ENCODE results near the gene WDR75. TPM values are rescaled to one million over a fixed set of nuclear protein-coding genes. Genes with fewer than 3 reads are reported as not detected.

Gene WDR75
- 10 to 100 TPM; 41.1 to 55.5 TPM for total RNA-seq

DNA sequence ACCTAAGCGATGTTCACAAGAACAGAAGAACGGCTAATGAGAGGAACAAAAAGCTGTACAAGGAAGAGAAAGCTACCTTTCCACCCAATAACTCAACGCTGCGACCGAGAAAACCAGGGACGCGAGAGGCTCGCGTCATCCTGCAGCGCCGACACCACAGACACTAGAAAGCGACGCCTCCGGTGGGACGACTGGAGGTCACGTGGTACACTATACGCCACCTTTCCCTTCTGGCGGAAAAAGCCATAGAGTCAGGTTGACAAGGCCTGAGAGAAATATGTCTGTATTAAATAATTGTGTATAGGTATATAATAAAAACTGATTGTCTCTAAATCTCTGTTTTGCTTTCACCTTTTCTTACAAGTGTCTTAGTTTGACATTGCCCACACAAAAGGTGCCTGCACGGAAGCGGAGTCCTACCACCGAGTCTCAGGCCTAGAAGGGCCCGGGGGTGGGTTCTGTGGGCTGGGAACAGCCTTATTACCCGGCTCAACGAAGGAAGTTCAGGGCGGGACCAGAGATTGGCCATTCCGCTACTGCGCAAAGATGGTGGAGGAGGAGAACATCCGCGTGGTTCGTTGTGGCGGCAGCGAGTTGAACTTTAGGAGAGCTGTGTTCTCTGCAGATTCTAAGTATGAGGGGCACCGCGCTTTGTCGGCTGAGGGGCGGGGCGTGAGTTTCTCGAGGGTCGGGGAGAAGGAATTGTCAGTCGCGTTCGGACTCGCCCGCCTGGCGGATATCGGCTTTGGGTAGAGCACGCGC, at the start of gene WDR75:
Gene WDR75 (plus strand): TSS at position 528 of the 762 bp plus-strand sequence. CDS start 19 bp downstream, at position 547.
- Mint-ChIP-seq H3K4me1 (peaks cover 18% of the 10 kb centered on the region), H3K36me3 (peaks cover 6% of the 10 kb centered on the region), H3K27me3 (peaks cover 3% of the 10 kb centered on the region), H3K27ac (peak within 1 kb of the TSS; percentile 99), H3K9me3 (ENCODE audit: low read depth) (no peaks in the 10 kb centered on the region), H3K4me3 (peak within 1 kb of the TSS; percentile 96)
- peak; percentile 93 for ATAC-seq
- CTCF ChIA-PET, result interaction anchor here (1.1 to 1.3 kb wide), 2 partner anchors 140 to 322 kb away, joined by 3 to 6 read pairs; partner anchors contain the start of genes OSGEPL1 and SLC40A1
- peak; percentile 95 for DNase-seq

- no peak overlapping the region for H3K4me3 Mint-ChIP-seq
- H3K27ac Mint-ChIP-seq, result no peak overlapping the region
- H3K36me3 Mint-ChIP-seq, result no peaks in the 10 kb centered on the region
- no peak for ATAC-seq
- no peaks in the 10 kb centered on the region for H3K4me1 Mint-ChIP-seq
- CTCF ChIA-PET, result no interaction called here
- DNase-seq, result no peak
- no peaks in the 10 kb centered on the region for H3K27me3 Mint-ChIP-seq
- no peaks in the 10 kb centered on the region for H3K9me3 Mint-ChIP-seq (ENCODE audit: low read depth)
These were observed 47.7 kb upstream of the WDR75 start for GRCh38 chr2:189393440-189394111.

GRCh38 chr2:189394525-189394924, 46.7 kb upstream of the WDR75 start:
- H3K4me1 Mint-ChIP-seq, result no peaks in the 10 kb centered on the region
- ATAC-seq (no peak), DNase-seq (no peak)
- CTCF ChIA-PET, result no interaction called here
- H3K27me3 Mint-ChIP-seq, result no peaks in the 10 kb centered on the region
- H3K4me3 Mint-ChIP-seq, result no peak overlapping the region
- no peaks in the 10 kb centered on the region for H3K9me3 Mint-ChIP-seq (ENCODE audit: low read depth)
- no peaks in the 10 kb centered on the region for H3K36me3 Mint-ChIP-seq
- no peak overlapping the region for H3K27ac Mint-ChIP-seq

DNA sequence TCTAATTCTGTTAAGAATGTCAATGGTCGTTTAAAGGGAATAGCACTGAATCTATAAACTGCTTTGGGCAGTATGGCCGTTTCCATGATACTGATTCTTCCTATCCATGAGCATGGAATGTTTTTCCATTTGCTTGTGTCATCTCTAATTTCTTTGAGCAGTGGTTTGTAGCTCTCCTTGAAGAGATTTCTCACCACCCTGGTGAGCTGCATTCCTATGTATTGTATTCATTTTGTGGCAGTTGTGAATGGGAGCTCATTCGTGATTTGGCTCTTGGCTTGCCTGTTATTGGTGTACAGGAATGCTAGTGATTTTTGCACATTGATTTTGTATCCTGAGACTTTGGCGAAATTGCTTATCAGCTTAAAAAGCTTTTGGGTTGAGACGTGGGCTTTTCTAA, 38.3 kb upstream of the WDR75 start:
- DNase-seq, result no peak
- H3K36me3 Mint-ChIP-seq, result no peaks in the 10 kb centered on the region
- H3K27me3 Mint-ChIP-seq, result peaks cover 3% of the 10 kb centered on the region
- no peaks in the 10 kb centered on the region for H3K9me3 Mint-ChIP-seq (ENCODE audit: low read depth)
- CTCF ChIA-PET, result no interaction called here
- no peak for ATAC-seq
- no peak overlapping the region for H3K27ac Mint-ChIP-seq
- H3K4me1 Mint-ChIP-seq, result peaks cover 4% of the 10 kb centered on the region
- H3K4me3 Mint-ChIP-seq, result no peak overlapping the region

GRCh38 chr2:189406586-189407233, 34.6 kb upstream of the WDR75 start:
- H3K27ac Mint-ChIP-seq, result no peak overlapping the region
- no peak for ATAC-seq
- no peak for DNase-seq
- H3K27me3 Mint-ChIP-seq, result peaks cover 3% of the 10 kb centered on the region
- no peak overlapping the region for H3K4me3 Mint-ChIP-seq
- H3K36me3 Mint-ChIP-seq, result no peaks in the 10 kb centered on the region
- H3K9me3 Mint-ChIP-seq (ENCODE audit: low read depth), result no peaks in the 10 kb centered on the region
- CTCF ChIA-PET, result interaction anchor here (0.8 to 2.5 kb wide), 3 partner anchors 264 to 882 kb away, joined by 3 to 15 read pairs (median 11); no protein-coding TSS in a partner anchor
- peaks cover 6% of the 10 kb centered on the region for H3K4me1 Mint-ChIP-seq

- H3K27me3 Mint-ChIP-seq, result peaks cover 3% of the 10 kb centered on the region
- H3K4me1 Mint-ChIP-seq, result peaks cover 6% of the 10 kb centered on the region
- CTCF ChIA-PET, result interaction anchor here (0.8 to 2.5 kb wide), 3 partner anchors 265 to 882 kb away, joined by 3 to 15 read pairs (median 11); no protein-coding TSS in a partner anchor
- ATAC-seq (no peak), DNase-seq (no peak)
- no peak overlapping the region for H3K4me3 Mint-ChIP-seq
- no peaks in the 10 kb centered on the region for H3K36me3 Mint-ChIP-seq
- no peak overlapping the region for H3K27ac Mint-ChIP-seq
- no peaks in the 10 kb centered on the region for H3K9me3 Mint-ChIP-seq (ENCODE audit: low read depth)
These were observed 33.7 kb upstream of the WDR75 start for GRCh38 chr2:189407281-189408209.

DNA sequence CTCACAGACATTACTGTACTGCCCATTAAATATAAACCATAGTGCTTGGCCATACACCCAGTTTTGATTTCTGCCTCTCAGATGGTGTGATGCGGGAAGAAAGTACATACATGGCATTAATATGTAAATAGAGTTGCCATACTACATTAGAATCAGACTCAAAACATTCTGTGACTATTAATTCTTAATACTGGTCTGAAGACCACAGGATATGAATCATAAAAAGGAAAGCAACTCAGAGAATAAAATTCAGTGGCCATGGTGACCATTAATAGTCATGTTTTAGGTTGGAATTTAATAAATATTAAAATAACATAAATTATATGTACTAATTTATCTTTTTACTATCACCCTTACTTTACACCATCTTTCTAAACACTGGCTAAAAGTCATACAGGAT, 33.0 kb upstream of the WDR75 start:
- peaks cover 3% of the 10 kb centered on the region for H3K27me3 Mint-ChIP-seq
- CTCF ChIA-PET, result interaction anchor here (2.3 to 2.5 kb wide), 2 partner anchors 266 to 314 kb away, joined by 11 to 15 read pairs; no protein-coding TSS in a partner anchor
- H3K9me3 Mint-ChIP-seq (ENCODE audit: low read depth), result no peaks in the 10 kb centered on the region
- no peak overlapping the region for H3K27ac Mint-ChIP-seq
- H3K36me3 Mint-ChIP-seq, result no peaks in the 10 kb centered on the region
- no peak for ATAC-seq
- H3K4me1 Mint-ChIP-seq, result peaks cover 6% of the 10 kb centered on the region
- no peak overlapping the region for H3K4me3 Mint-ChIP-seq
- no peak for DNase-seq

DNA sequence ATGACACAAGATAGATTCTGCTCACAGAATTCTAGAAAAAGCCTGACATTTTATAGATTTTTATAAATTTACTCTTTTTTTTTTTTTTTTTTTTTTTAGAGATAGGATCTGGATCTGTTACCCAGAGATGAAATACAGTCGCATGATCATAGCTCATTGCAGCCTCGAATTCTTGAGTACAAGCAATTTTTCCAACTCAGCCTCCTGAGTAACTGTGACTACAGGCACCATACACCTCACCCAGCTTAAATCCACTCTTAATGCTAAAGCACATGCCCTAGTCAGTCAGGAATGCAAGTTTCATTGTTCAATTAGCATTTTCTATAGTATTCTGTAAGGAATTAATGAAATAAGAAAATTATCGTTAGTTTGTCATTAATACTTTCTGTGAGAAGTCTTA, 32.1 kb upstream of the WDR75 start:
- CTCF ChIA-PET, result interaction anchor here (1.5 to 2.5 kb wide), 3 partner anchors 266 to 315 kb away, joined by 3 to 15 read pairs (median 11); no protein-coding TSS in a partner anchor
- Mint-ChIP-seq H3K27me3 (peaks cover 3% of the 10 kb centered on the region), H3K9me3 (ENCODE audit: low read depth) (no peaks in the 10 kb centered on the region)

DNA sequence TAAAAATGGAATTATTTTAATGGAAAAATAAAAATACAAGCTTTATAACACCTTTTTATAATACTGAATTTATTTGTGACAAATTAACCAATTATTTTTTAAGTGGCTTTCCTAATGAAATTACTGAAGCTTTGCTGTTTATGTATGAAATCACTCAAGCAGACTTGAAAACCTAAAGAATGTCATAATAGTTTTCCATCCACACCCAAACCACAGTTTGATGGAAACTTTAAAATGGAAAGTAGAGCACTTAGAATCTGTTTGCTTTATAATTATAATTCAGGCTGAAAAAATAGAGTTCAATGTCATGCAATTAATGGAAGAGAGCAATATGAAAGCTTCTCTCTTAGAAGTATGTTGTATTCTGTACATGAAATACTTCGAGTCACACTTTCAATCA, 31.6 kb upstream of the WDR75 start:
- Mint-ChIP-seq H3K27ac (no peak overlapping the region), H3K36me3 (no peaks in the 10 kb centered on the region), H3K4me3 (no peak overlapping the region), H3K4me1 (peaks cover 6% of the 10 kb centered on the region), H3K9me3 (ENCODE audit: low read depth) (no peaks in the 10 kb centered on the region), H3K27me3 (peaks cover 3% of the 10 kb centered on the region)
- ATAC-seq, result no peak
- CTCF ChIA-PET, result interaction anchor here (1.2 to 1.5 kb wide), 2 partner anchors 267 to 316 kb away, joined by 3 read pairs; no protein-coding TSS in a partner anchor
- no peak for DNase-seq

More for the DNA sequence above, 32.1 kb upstream of the WDR75 start:
- no peak for DNase-seq
- ATAC-seq, result no peak
- Mint-ChIP-seq H3K27ac (no peak overlapping the region), H3K36me3 (no peaks in the 10 kb centered on the region), H3K4me1 (peaks cover 6% of the 10 kb centered on the region), H3K4me3 (no peak overlapping the region)

DNA sequence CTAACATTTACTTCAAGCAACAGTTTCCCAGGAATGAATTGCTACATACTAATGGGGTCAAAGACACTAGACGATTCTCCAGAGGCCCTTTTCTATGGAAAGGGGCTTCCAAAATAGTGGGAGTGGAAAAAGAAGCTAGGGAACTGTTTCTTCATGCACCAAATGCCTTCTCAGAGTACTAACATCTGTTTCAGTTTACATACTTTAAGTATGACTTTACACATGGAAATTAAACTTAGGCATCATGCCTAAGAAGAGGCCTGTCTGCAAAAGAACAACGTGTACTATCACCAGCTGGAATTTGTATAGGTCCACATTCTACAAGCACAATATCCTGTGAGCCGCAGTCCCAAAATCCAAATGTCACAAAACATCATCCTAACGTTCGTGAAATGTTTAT, 29.4 kb upstream of the WDR75 start:
- CTCF ChIA-PET, result interaction anchor here (0.8 to 3.0 kb wide), 4 partner anchors 269 to 1831 kb away, joined by 3 to 15 read pairs (median 4); no protein-coding TSS in a partner anchor
- ATAC-seq, result no peak
- H3K4me1 Mint-ChIP-seq, result peaks cover 6% of the 10 kb centered on the region
- H3K9me3 Mint-ChIP-seq (ENCODE audit: low read depth), result no peaks in the 10 kb centered on the region
- H3K27me3 Mint-ChIP-seq, result no peaks in the 10 kb centered on the region
- DNase-seq, result no peak
- no peaks in the 10 kb centered on the region for H3K36me3 Mint-ChIP-seq
- no peak overlapping the region for H3K27ac Mint-ChIP-seq
- no peak overlapping the region for H3K4me3 Mint-ChIP-seq

GRCh38 chr2:189412330-189412953, 28.8 kb upstream of the WDR75 start:
- no peaks in the 10 kb centered on the region for H3K27me3 Mint-ChIP-seq
- no peaks in the 10 kb centered on the region for H3K36me3 Mint-ChIP-seq
- peaks cover 5% of the 10 kb centered on the region for H3K4me1 Mint-ChIP-seq
- no peak for ATAC-seq
- DNase-seq, result peak; percentile 45
- CTCF ChIA-PET, result interaction anchor here (0.8 to 3.0 kb wide), 4 partner anchors 269 to 1831 kb away, joined by 3 to 15 read pairs (median 4); no protein-coding TSS in a partner anchor
- no peak overlapping the region for H3K4me3 Mint-ChIP-seq
- no peak overlapping the region for H3K27ac Mint-ChIP-seq
- H3K9me3 Mint-ChIP-seq (ENCODE audit: low read depth), result no peaks in the 10 kb centered on the region

DNA sequence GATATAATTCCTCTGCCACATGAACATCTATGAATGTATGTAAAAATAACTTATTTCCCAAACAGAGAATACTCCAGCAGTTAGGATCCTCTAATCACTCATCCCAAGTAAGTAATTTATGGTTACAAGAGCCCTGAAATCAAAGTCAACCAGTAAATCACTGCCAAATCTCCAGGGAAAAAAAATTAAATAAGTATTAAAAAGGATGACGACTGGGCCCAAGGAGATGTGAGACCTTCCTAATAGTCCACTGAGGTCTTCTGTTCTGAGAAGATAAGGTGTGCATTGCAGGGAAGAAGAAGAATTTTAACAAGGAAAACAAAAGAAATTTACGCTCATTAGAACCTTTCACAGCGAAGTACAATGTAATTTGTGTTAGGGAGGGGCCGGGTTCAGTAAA, 28.0 kb upstream of the WDR75 start:
- CTCF ChIA-PET, result interaction anchor here (3.0 kb wide), 1 partner anchor 270 kb away, joined by 15 read pairs; no protein-coding TSS in a partner anchor
- no peaks in the 10 kb centered on the region for H3K36me3 Mint-ChIP-seq
- H3K27ac Mint-ChIP-seq, result no peak overlapping the region
- no peaks in the 10 kb centered on the region for H3K27me3 Mint-ChIP-seq
- H3K4me1 Mint-ChIP-seq, result no peaks in the 10 kb centered on the region
- no peaks in the 10 kb centered on the region for H3K9me3 Mint-ChIP-seq (ENCODE audit: low read depth)
- no peak for ATAC-seq
- no peak for DNase-seq
- H3K4me3 Mint-ChIP-seq, result no peak overlapping the region
